ENCODE results near the gene MFSD2A.

GRCh38 chr1:39969048-39969447 is 14.1 kb downstream of the MFSD2A start:
- TF ChIP-seq, protein P1, sequence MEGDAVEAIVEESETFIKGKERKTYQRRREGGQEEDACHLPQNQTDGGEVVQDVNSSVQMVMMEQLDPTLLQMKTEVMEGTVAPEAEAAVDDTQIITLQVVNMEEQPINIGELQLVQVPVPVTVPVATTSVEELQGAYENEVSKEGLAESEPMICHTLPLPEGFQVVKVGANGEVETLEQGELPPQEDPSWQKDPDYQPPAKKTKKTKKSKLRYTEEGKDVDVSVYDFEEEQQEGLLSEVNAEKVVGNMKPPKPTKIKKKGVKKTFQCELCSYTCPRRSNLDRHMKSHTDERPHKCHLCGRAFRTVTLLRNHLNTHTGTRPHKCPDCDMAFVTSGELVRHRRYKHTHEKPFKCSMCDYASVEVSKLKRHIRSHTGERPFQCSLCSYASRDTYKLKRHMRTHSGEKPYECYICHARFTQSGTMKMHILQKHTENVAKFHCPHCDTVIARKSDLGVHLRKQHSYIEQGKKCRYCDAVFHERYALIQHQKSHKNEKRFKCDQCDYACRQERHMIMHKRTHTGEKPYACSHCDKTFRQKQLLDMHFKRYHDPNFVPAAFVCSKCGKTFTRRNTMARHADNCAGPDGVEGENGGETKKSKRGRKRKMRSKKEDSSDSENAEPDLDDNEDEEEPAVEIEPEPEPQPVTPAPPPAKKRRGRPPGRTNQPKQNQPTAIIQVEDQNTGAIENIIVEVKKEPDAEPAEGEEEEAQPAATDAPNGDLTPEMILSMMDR (conservative IDR thresholded peaks at IDR 0.05), result no peak
- TF ChIP-seq EZH2 (IDR thresholded peaks at IDR 0.05; ENCODE audit: low read depth), result no peak
